ENCODE measurements around the gene SAV1.

The SAV1 gene

DNA sequence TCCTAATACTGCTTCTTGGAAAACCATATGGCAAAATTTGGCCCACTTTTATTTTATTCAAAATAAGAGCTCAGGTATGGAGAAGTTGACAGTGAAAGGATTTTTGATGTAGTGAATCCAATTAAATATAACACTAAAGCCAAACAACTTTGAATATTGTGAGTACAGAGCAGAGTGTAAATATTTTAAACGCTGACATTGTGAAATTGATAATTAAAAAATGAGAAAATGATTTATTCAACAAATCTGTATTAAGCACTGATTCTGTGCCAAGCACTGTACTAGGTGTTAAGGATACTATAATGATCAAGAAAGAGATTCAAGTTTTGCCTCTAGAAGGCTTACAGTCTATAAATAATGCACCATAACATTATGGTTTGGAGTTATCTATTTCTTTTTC, 57.6 kb downstream of the SAV1 start:
- DNase-seq (ENCODE audit: low read depth in 2 of 2, low spot score in 1 of 2), result no peak

DNA sequence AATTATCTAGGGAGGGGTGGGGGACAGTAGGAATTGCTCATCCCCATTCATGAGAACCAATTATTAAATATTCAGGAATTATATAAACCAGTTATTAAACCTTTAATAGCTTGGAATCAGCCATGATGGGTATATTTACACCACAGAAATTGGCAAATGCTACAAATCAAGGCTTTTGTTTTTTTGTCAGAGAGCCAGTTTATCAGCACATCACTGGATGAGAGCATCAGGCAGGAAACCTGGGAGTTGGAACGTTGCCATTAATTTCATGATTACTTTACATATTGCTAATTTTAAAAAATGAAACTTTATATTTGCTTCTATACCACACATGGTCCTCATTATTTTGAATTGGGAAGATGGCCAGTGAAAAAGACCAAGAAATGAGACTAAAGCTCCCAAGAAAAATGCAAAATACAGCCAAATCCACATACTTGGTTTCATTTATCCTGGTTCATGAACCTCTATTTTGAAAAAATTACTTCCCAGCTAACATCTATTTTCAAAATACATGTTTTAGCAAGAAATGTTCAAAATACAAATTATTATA, 59.7 kb downstream of the SAV1 start:
- no peak for DNase-seq (ENCODE audit: low read depth in 2 of 2, low spot score in 1 of 2)

DNA sequence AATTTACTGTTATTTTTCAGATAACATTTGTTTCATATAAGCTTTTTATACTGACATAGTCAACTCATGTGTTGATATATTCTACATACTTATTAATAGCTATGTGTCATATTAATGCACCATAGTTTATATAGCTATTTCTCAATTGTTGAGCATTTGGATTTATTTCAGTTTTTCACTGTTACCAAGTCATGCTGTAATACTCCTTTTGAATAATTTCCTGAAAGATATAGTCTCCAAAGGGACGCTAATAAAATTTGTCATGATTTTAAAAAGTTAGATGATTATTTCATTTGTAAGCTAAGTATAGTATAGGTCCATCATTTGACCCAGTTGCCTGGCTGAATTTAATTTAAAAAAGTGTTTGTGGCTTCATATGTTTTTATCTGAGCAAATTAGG, 60.3 kb downstream of the SAV1 start:
- no peak for DNase-seq (ENCODE audit: low read depth in 2 of 2, low spot score in 1 of 2)

DNA sequence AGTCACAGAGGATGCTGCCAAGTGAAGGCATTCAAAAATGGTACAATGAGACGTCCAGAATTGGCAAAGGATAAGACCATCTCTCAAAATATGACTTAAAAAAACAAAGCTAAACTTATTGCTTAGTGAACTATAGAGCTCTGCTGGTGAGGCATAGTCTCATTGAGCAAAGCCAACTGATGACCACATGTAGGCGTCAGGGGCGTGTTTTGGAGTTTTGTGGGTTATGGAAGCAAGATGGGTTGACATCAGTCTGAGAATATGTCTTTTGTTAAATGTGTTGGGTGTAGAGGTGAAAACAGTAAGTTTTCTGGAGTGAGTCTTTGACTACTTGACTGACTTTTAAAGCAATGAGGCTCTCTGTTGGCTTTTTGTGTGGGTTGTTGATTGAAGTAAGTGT, 60.9 kb downstream of the SAV1 start:
- no peak for DNase-seq (ENCODE audit: low read depth in 2 of 2, low spot score in 1 of 2)

DNA sequence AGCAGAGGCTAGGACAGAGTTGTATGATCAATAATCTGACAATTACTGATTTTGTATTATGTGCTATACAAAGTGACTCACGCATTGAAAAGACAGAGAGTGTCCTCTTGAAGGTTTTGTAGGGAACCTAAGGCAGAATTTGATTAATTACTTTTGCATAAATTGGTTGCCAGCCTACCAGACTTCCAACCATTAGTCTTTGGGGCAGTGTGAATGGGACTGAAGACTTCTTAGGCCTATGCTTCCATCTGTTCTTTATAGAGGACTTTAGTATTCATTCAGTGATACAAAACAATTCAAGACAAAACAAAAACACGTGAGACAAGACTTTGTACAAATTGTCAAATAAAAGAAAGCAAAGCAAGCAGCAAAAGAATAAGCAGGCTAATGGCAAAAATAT, 61.6 kb downstream of the SAV1 start:
- no peak for DNase-seq (ENCODE audit: low read depth in 2 of 2, low spot score in 1 of 2)

DNA sequence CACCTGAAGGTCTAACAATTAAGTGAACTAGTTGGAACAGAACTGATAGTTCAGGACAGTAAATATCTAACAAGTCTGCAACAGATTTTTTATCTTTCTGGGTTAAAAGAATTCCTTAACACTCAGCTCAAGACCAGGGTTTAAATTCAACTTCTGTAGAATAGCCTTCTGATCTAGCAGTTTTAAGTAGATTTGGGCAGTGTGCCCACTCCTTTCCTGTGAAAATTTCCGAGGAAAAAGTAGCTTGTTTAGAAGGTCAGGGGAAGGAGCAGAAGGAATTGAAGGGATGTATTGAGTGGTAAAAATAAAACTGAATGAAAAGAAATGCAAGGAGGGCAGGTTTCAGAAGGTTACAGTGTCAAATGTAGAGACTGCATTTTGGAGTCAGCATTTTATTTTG, 62.3 kb downstream of the SAV1 start:
- DNase-seq (ENCODE audit: low read depth in 2 of 2, low spot score in 1 of 2), result no peak

DNA sequence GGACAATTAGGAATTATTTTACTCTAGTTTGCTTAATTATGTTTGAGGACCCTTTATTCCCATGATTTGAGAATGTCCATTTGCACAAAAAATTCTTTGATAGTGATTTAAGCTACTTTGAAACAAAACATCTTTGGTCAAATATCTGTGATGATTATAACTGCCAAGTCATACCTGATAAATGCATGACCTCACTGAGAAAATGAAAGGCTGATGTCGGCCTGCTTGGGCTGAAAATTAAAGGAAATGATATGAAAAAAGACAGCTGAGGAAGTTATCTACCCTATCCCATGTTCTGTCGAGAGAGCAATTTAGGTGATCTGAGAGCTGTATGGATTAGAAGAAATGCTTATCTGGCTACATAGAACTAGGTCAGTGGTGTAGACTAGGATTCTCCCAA, 64.5 kb downstream of the SAV1 start:
- no peak for DNase-seq (ENCODE audit: low read depth in 2 of 2, low spot score in 1 of 2)

DNA sequence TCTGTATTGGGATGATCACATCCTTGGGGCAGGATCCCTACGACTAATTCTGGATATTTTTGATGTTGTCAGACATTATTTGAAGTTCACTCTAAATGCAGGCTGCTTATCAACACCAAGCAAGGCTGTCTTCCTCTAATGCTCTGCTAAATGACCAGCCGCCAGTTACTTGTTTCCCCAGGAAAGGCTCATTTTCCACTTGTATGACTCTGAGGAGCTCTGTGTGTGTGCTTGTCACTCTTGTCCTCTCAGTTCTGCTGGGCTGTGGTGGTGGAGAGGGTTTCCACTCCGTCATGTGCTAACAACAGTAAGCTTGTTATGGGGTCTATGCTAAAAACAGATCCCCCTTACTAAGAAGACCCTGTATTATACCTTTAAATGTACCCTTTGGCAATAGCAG, 66.1 kb downstream of the SAV1 start:
- no peak for DNase-seq (ENCODE audit: low read depth in 2 of 2, low spot score in 1 of 2)

DNA sequence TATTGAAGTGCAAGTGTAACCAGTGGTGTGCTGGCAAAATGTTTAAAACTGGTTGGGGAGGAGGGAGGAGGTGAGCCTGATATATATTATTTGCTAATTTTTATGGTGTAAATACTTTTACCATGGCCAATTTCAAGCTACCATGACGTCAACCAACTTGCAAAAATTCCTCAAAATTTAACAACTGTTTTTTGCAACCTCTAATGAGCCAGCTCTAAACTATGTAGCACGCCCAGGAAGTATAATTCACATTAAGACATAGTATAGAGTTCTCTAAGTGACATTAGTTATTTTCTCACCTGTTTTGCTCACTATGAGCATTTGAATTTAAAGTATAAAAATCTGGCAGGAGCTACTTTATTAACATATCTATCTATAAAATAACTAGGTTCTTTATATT, 66.7 kb downstream of the SAV1 start:
- DNase-seq (ENCODE audit: low read depth in 2 of 2, low spot score in 1 of 2), result no peak

DNA sequence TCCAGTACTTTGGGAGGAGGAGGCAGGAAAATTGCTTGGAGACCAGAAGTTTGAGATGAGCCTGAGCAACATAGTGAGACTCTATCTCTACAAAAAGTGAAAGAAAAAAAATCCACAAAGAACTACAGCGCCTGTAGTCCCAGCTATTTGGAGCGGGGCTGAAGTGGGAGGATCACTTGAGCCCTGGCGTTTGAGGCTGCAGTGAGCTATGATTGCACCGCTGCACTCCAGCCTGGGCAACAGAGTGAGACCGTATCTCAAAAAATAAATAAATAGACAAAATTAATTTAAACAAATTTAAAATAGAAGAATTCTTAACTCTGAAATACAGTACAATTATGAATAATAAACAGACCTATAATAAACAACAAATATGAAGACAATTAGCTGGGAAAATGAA, 67.3 kb downstream of the SAV1 start:
- DNase-seq (ENCODE audit: low read depth in 2 of 2, low spot score in 1 of 2), result no peak

DNA sequence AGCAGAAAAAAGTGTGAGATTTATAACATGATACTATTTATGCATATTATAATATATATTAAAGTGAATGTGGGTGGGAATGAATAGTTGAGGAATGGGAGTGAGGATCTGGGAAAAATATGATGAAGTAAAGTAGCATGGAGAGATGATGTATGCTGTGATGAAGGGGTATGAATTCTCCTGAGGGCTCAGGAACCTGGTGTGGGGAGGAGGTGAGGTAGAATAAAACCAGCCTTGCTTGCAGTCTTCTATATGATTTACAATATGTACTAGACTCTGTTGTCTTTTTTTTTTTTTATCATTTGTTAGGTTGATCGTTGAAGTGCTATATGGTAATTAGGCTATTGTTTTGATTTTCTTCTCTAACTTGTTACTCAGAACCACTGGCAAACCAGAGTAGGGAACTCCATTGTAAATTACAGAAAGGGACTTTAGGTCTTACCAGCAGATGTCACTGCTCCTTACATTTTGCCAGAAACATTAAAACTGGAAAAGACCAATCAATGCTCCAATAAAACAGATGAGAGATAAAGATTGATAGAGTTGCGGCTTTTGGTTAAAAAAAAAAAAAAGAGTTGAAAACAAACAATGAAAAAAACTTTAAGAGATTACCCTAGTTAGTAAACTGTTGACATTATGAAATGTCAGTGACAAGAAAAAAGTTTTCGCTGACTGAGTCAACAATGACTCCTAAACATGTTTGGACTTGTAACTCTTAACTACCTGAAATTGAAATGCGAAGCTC, 68.2 kb downstream of the SAV1 start:
- no peak for DNase-seq (ENCODE audit: low read depth in 2 of 2, low spot score in 1 of 2)

DNA sequence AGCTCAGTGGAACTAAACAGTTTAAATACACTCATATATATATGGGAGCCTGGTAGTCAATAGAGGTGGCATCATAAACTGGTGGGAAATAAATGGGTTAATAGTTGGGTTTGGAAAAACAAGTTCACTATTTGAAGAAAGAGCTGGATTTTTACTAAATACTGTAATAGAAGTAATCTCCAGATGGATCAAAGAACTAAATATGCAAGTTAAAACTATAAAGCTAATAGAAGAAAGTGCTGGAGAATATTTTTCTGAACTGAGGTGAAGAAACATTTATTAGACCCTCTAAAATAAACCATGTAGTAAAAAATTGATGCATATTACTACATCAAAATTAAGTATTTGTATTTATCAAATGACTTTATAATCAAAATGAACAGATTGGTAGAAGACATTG, 69.3 kb downstream of the SAV1 start:
- DNase-seq (ENCODE audit: low read depth in 2 of 2, low spot score in 1 of 2), result no peak

DNA sequence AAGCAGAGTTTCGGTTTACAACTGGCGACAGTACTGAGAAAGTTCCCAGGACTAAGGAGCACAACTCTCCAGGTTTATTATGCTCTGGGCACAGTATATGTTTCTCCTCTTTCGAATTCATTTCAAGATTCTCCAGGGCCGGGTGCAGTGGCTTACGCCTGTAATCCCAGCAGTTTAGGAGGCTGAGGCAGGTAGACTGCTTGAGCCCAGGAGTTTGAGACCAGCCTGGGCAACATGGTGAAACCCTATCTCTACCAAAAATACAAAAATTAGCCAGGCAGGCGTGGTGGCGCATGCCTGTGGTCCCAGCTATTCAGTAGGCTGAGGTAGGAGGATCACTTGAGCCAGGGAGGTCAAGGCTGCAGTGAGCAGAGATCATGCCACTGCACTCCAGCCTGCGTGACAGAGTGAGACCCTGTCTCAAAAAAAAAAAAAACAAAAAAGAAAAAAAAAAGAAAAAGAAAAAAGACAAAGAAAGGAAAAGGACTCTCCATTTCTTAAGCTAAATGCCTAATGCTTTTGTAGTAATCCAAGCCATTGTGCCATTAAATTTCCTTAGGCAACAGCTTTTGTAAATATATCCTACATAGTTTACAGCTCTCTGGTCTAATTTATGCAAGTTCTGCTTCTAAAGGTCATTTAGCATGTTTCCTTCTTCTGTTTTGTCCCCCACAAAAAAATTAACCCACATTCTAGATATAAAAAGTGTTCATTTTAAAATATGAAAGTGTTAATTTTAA, 73.4 kb downstream of the SAV1 start:
- no peak for DNase-seq (ENCODE audit: low read depth in 2 of 2, low spot score in 1 of 2)

DNA sequence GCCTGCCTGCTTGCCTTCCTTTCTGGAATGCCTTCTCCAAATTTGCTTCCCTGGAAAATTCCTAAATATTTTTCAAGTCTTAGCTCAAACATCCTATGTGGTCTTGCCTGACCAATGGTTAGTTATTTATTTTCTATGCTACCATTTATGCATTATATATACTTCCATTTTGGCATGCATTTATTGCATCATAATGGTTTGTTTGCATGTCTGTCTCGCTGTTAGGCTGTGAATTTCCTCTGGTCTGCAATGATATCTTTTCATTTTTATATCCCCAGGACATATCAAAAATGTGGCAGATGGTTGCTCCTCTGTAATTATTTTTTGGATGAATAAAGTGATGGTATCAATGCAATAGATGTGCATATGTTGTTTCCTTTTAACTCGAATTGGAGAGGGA, 77.6 kb downstream of the SAV1 start:
- DNase-seq (ENCODE audit: low read depth in 2 of 2, low spot score in 1 of 2), result no peak

All from stimulated activated CD8-positive, alpha-beta memory T cell treated with anti-CD3 and anti-CD28 coated beads, Interleukin-4, amount 100 ng/mL, for 4 hours (primary cell).